Measurements from ENCODE around the gene FRAT2.
A peak's percentile ranks its signal among the peaks of the same experiment; 100 is the strongest.

FRAT2 gene

DNA sequence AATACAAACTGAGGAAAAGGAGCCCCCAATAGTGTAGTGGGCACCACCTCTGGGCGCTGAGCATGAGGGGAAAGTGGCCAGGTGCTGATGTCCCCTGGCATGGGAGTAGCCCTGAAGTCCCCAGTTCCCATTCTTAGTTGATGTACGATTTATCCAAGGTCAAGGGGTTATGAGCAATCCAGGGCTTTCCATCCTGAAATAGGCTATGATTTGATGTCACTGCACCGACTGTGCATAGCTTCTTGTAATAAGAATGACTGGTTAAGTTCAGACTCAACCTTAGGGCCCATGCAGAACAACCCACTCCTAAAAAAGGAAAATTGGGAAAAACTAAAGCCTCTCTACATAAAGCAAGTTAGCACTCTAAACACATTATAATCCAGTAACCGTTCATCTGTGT, 11.0 kb downstream of the FRAT2 start:
- no peak for FAIRE-seq

DNA sequence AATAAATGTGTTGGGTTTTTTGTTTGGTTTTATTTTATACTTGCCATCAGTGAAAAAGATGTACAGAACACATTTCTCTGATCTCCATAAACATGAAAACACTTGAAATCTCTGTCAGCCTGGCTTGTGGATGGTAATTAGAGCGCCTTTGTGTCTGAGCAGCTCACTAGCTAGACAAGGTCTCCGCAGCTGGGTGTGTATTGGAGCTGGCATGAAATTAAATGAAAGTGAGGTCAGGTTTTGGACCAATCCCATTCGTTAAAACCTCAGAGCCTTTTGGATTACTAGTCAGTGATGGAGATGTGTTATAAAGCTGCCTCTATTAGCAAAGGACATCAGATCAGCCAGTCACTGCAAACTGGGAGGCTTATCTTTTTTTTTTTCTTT, 12.7 kb downstream of the FRAT2 start:
- FAIRE-seq: no peak

DNA sequence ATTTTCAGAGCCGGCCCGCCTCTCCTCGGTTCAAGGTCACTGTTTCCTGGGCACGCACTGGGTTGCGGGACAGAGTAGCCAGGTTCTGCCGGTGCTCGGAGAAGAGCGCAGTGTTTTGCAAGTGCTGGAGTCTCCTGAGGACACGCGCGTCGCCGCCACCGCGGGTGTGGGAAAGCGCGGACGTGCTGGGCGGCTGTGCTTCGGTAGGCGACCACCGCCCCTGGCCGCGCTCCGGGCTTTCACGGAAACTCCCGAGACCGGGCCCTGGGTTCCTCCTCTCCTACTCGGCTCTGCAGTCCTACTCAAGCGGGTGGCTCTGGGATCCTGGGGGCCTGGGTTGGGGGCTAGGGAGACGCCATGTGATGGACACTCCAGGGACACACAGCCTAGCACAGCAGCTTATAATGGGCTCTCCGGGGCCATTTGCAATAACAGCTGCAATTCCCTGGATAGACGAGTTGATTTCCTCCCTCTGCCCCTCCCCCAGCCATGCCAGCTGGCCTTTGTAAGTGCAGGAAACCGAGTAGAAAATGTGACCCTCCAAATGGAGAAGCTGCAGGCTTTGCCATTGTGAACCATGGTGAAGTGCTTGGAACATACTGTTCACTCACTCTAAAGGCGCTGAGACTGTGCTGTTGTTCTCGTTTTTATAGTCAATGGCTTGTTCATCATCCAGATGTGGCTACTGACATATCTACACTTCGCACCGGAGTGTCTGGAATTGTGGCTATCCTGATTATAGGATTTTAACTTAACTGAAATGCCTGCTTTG, 13.3 kb downstream of the FRAT2 start:
- no peak for FAIRE-seq

DNA sequence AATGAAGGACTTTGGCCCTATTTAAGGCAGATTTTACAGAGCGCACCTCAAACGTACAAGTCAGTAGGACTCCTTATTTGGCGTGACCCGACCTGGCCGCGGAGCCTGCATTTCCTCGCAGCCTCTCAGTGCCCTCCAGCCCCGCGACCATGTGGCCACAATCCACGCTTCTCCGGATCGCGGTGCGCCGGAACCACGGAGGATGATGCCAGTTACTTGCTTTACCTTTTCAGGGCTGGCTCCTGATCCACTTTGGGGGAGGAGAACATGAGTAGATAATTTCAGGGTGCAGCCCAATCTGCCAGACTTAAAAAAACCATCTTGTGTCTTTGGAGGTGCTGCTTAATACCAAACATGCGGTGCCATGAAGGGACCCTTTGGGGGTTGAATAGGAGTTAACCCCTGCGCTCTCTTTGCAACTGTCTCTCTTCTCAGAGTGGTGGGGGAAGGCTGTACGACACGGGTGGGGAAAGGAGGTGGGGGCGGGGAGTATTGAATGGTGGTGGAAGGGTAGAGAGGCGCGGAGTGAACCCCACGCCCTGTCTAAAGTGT, 14.0 kb downstream of the FRAT2 start:
- no peak for FAIRE-seq

DNA sequence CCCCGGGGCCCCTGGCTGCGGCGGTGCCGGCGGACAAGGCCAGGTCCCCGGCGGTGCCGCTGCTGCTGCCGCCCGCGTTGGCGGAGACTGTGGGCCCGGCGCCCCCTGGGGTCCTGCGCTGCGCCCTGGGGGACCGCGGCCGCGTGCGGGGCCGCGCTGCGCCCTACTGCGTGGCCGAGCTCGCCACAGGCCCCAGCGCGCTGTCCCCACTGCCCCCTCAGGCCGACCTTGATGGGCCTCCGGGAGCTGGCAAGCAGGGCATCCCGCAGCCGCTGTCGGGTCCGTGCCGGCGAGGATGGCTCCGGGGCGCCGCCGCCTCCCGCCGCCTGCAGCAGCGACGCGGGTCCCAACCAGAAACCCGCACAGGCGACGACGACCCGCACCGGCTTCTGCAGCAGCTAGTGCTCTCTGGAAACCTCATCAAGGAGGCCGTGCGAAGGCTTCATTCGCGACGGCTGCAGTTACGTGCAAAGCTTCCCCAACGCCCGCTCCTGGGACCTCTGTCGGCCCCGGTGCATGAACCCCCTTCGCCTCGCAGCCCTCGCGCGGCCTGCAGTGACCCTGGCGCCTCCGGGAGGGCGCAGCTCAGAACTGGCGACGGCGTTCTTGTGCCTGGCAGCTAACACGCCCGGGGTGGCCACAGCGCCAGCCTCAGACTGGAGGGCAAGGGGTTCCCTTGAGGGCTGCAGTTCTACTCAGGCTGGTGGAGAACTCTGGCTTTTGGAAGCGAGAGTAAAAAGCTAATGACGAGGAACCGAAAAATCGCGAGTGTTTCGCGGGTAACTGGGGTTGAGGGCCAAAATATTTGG, 14.7 kb downstream of the FRAT2 start:
- no peak for FAIRE-seq

DNA sequence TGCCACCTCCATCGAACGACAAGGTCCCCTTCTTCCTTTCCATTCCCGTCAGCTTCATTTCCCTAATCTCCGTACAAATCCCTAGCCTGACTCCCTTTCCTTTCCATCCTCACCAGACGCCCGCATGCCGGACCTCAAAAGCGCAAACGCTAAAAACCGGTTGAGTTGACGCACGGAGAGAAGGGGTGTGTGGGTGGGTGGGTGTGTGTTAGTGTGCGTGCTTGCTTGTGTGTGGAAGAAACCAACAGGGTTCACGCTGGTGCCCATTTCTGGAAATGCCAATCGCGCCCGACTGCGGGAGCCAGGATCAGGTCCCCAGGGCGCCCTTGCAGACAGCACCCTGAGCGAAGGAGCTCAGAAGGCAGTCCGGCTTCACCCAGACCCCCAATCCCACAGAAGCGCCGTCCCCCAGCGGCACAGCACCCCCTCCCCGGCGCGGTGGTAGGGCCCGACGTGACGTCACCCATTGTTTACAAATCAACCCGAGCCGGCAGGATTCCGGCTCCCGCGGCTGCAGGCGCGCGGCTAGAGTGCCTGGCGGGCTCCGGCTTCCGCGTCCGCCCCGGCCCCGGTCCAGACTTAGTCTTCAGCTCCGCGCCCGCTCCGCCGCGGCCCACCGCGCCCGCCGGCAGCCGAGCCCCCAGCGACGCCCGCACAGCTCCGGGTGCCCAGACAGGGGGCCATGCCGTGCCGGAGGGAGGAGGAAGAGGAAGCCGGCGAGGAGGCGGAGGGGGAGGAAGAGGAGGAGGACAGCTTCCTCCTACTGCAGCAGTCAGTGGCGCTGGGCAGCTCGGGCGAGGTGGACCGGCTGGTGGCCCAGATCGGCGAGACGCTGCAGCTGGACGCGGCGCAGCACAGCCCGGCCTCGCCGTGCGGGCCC, 15.5 kb downstream of the FRAT2 start, which contains the start of gene FRAT1:
TSS of gene FRAT1 (plus strand) at position 500 of the 880 bp plus-strand sequence. CDS start at position 683, 183 bp downstream.
- no peak for FAIRE-seq

DNA sequence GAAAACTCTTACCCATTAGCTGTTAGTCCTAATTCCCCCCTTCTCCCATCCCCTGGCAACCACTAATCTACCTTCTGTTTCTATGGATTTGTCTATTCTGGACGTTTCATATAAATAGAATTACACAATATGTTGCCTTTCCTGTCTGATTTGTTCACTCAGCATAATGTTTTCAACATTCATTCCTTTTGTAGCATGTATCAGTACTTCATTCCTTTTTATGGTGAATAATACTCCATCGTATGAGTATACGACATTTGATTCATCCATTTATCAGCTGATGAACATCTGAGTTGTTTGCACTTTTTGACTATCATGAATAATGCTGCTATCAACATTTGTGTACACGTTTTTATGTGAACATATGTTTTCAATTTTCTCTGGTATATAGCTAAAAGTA, 19.9 kb downstream of the FRAT2 start:
- FAIRE-seq: no peak

DNA sequence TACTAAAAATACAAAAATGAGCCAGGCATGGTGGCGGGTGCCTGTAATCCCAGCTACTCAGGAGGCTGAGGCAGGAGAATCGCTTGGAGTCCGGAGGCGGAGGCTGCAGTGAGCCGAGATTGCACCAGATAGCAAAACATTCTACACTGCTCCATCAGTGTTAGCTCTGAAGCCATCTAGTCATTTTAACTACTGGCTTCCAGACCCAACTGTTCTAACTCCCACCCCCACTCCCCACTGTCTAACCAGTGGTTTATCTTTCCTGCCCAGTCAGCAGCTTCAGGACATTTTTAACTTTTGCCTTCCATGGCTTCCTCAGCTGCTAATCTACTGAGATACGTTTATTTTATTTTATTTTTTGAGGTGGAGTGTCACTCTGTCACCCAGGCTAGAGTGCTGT, 21.6 kb downstream of the FRAT2 start:
- no peak for FAIRE-seq

DNA sequence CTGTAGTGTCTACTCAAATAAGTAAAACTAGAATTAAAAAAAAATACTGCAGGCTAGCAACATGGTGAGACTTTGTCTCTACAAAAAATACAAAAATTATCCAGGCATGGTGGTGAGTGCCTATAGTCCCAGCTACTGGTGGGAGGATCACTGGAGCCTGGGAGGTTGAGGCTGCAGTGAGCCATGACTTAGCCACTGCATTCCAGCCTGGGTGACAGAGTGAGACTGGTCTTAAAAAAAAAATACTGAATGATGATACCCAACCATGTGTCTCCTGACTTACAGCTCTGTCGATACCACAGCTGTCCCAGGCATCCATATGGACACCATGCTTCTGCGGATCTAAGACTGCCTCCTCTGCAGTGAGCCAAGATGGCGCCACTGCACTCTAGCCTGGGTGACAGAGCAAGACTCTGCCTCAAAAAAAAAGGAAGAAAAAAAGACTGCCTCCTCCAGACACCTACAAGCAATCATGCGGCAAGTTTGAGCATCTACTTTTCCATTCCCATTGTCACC, 23.4 kb downstream of the FRAT2 start:
- FAIRE-seq: no peak

DNA sequence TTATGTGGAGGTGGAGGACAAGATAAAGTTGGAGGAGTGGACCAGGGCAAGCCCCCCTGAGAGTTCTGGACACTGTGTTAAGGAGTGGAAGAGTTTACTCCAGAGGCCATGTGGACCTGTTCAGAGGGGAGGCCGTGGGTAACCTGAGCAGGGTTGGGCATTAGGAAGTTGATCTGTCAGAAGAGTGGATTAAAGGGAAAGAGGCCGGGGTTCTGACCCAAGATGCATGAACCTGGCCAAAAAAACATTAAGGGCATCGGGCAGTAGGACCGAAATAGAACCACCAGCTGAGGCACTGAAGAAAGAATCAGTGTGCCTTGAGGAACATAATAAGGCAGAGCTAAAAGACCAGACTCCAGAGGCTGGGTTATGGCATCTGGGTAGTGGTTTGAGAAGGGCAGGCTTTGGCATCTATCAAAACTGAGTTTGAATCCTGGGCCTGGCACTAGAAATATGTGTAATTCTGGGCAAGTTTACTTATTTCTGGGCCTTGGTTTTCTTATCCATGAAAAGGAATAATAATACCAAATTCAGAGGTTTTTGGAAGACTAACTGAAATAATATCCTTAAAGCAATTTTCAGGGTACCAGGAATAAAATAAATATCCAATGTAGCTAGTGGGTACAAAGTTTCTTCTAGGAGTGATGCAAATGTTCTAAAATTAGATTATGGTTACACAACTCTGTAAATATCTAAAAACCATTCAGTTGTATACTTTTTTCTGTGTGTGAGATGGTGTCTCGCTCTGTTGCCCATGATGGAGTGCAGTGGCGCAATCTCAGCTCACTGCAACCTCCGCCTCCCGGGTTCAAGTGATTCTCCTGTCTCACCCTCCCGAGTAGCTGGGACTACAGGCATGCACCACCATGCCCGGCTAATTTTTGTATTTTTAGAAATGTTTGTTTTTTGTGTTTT, 26.4 kb downstream of the FRAT2 start:
- no peak for FAIRE-seq

DNA sequence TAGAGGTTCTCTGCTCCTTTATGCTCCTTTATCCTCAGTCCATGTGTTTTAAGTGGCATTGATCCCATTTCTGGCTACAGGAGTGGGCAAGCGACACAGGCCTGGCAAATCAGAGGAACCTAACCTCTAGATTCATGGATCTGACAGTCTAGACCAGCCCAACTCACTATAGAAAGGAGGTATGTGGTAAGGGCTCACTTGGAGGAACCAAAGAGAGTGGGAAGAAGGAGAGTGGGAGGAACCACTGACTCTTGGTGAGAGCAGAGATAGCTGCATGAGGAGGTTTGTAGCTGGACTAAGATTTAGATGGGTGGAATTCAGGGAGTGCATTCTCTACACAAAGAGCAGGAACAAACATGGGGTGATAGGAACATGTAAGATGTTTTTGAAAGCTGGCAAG, 27.1 kb downstream of the FRAT2 start:
- no peak for FAIRE-seq

DNA sequence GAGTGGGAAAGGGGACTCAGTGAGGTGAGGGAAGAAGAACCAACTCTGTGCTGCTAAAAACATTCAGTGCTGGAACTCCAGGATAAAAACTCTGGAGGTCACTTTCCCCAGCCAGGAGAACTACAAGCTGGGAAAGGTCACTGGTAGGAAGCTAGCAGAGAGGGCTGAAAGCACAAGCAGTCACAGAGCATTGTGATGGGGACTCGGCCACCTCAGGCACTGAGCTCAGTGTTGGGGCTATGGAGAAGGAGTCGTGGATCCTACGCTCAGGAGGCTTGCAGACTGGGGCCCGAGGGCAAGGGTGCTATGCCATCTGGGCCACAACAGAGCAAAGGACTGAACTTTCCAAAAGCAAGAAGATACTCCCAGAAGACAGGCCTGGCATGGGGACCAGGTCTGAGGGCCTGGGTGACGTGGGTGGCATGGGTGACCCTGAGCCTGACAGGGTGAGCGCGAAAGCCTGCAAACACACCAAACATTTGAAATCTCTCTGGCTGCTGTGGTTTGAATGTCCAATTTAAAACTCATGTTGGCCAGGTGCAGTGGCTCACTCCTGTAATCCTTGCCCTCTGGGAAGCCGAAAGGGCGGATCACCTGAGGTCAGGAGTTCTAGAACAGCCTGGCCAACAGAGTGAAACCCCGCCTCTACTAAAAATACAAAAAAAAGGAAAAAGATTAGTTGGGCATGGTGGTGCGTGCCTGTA, 32.3 kb downstream of the FRAT2 start:
- FAIRE-seq: no peak

DNA sequence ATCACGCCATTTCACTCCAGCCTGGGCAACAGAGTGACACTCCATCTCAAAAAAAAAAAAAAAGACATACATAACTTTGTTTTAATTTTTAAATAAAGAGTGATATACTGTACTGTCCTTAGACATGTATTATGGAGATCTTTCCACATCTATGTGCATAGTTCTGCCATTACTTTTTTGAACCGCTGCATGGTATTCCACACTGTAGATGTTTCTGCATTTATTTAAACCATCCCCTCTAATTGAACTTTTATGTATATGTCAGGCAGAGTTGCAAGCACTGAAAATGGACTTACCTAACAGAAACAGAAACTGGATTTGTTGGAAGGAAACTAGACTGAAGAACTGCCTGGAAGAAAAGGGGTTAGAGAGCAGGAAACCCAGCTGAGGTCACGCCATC, 33.5 kb downstream of the FRAT2 start:
- no peak for FAIRE-seq

DNA sequence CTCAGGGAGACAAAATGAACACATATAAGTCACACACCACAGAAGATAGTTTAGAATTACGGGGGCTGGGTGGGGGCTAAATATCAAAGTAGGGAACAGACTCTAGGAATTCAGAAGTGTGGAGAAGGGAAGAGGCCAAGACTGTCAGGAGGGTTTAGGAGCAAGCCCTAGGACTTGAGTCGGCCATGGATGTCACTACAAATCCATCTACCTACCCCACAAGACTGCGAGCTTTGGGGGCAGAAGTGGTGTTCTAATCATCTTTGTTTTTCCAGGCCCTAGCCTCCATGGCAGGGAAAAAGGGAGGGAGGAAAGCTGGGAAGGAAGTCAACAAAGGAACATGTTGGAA, 36.3 kb downstream of the FRAT2 start:
- FAIRE-seq: no peak

DNA sequence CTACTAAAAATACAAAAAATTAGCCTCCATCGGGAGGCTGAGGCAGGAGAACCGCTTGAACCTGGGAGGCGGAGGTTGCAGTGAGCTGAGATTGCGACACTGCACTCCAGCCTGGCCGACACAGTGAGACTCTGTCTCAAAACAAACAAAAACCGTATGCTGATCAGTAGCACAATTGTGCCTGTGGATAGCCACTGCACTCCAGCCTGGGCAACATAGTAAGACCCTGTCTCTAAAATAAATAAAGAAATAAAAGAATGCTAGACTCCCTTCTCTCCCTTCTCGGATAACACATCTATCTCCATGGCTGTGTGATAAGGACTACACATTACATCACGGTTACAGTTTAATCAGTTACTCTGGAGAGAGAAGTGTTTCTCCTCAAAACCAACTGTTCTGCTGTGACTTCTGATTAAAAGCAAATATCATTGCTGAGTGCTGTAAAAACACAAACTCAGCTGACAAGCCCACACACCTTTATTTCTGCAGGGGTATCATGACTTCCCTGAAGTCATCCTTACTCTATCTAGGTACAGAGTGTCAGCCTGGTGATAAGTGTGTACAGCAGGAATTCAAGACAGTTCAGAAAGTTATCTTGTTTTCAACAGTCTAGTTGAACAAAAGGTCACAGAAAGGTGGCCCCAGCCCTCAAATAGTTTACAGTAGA, 36.8 kb downstream of the FRAT2 start:
- no peak for FAIRE-seq

DNA sequence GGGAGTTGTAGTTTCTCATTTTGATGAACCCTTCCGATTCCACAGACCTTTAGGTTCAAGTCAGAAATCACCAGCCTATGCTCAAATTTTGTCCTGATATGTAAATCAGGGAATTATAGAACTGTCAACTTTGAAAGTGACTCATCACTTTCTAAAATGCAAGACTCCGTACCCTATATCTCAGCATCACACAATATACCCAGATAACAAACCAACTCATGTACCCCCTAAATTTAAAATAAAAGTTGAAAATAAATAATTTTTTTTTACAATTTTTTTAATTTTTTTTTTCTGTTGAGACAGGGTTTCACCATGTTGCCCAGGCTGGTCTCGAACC, 41.7 kb downstream of the FRAT2 start:
- no peak for FAIRE-seq

DNA sequence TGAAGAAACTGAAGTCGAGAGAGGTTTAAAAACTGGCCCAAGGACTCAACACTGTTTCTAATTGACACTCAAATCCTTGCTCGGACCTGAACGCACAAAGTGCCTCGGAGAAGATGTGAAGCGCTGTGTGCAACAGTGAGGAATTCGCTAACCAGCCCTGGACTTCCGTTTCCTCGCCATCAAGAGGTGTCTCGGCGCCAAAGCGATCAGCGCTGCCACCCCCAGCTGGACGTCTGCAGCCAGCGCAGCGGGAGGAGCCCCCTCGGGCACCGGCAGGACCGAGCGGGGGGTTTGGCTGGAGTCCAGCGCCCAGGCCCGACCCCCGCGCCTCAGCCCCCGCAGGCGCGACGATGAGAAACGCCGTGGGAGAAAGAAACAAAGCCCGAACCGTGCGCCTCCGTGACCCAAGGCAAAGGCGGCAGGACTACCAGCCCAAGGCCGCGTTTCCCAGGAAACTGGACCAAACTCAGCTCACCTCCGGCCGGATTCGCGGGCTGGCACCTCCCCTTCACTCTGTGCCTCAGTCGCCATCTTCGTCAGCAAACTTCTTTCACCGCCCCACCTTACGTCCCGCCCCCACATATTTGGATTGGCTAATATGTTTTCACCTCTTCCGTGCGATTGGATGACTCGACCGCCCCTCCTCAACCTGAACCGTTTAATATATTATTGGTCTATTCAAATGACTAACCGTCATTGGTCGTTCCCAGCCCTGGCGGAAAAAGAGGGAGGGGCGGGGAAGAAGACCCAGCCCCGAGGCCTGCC, 42.2 kb downstream of the FRAT2 start, which contains the start of gene ARHGAP19:
TSS of gene ARHGAP19 (minus strand) at position 541 of the 765 bp plus-strand sequence. CDS start at position 531, 10 bp downstream.
- FAIRE-seq: peak; percentile 77

DNA sequence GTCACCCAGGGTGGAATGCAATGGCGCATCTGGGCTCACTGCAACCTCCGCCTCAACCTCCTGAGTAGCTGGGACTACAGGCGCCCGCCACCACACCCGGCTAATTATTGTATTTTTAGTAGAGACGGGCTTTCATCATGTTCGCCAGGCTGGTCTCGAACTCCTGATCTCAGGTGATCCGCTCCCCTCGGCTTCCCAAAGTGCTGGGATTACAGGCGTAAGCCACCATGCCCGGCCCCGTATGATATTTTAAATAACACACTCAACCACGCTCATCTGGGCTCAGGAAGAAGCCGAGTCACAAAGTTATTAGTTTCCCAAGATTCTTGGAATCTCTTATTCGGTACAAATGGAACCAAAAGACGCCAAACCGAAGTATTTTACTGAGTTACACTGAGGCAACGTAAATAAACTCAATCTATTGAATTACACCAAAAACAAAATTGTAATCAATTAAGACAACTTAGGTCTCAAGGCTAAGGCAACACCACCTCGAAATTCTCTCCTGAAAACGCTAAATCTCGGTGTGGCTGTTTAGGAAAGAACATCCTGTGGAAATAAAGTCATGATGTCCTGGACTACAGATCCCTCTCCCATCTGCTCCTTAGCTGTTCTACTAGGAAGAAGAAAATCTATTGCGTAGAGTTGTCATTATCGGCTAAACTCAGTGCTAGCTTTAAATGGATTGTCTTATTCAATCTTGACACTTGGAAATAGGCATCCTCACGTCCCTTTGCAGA, 43.0 kb downstream of the FRAT2 start:
- no peak for FAIRE-seq
